ENCODE data around the gene FOSB. TPM values are rescaled to one million over a fixed set of nuclear protein-coding genes. Genes with fewer than 3 reads are reported as not detected.

Gene FOSB
- total RNA-seq, 1 experiment from 2014 or later = 1.7 TPM

- H3K4me2 ChIP-seq (ENCODE audit: insufficient read depth, insufficient read length, low read length) = peak overlapping the region; percentile 53
- H2BK120ac ChIP-seq (ENCODE audit: low read depth, low read length, poor library complexity, severe bottlenecking) = no peak overlapping the region
- no peak overlapping the region for H3K27ac ChIP-seq (ENCODE audit: insufficient read length, low read depth, low read length)
- H2BK5ac ChIP-seq (ENCODE audit: insufficient read length, low read length) = no peak overlapping the region
- no peak overlapping the region for H3K18ac ChIP-seq (ENCODE audit: insufficient read length, low read depth, low read length)
- H3K56ac ChIP-seq (ENCODE audit: insufficient read length, low read depth, low read length) = no peak overlapping the region
- H3K27me3 ChIP-seq (ENCODE audit: insufficient read depth, low read length) = no peaks in the 10 kb centered on the region; the same call in 1 of the 2 replicates
- no peak overlapping the region for H3K9ac ChIP-seq (ENCODE audit: extremely low read depth, insufficient read length, low read length)
- no peak overlapping the region for H3K4ac ChIP-seq (ENCODE audit: low read depth, low read length)
- no peak overlapping the region for H2BK12ac ChIP-seq (ENCODE audit: insufficient read length, low read depth, low read length)
- peak overlapping the region in 1 of 3 experiments; percentile 76; a peak in 2 of 7 replicates for H3K27ac Mint-ChIP-seq
- no peaks in the 10 kb centered on the region; a peak in 2 of 5 replicates for H3K9me3 Mint-ChIP-seq
- no peak overlapping the region for H2AFZ ChIP-seq (ENCODE audit: low read length)
- DNase-seq = no peak
- no peak overlapping the region for H2AK5ac ChIP-seq (ENCODE audit: insufficient read length, low read length)
- no peak overlapping the region for H2BK15ac ChIP-seq (ENCODE audit: low read depth, low read length)
- no peaks in the 10 kb centered on the region for H4K20me1 ChIP-seq (ENCODE audit: control insufficient read depth, insufficient read depth, insufficient read length)
- no peak overlapping the region for H3K23ac ChIP-seq (ENCODE audit: insufficient read length, low read depth, low read length)
- TF ChIP-seq, protein P1, sequence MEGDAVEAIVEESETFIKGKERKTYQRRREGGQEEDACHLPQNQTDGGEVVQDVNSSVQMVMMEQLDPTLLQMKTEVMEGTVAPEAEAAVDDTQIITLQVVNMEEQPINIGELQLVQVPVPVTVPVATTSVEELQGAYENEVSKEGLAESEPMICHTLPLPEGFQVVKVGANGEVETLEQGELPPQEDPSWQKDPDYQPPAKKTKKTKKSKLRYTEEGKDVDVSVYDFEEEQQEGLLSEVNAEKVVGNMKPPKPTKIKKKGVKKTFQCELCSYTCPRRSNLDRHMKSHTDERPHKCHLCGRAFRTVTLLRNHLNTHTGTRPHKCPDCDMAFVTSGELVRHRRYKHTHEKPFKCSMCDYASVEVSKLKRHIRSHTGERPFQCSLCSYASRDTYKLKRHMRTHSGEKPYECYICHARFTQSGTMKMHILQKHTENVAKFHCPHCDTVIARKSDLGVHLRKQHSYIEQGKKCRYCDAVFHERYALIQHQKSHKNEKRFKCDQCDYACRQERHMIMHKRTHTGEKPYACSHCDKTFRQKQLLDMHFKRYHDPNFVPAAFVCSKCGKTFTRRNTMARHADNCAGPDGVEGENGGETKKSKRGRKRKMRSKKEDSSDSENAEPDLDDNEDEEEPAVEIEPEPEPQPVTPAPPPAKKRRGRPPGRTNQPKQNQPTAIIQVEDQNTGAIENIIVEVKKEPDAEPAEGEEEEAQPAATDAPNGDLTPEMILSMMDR (conservative IDR thresholded peaks at IDR 0.05) = no peak
- peak overlapping the region; percentile 4 to 63; a peak in 4 of 5 replicates for H3K4me3 Mint-ChIP-seq
- H3T11ph ChIP-seq (ENCODE audit: low read length) = no peak overlapping the region
- no peak overlapping the region for H3K14ac ChIP-seq (ENCODE audit: insufficient read depth, low read length)
- no peak overlapping the region for H4K8ac ChIP-seq (replicated peaks; ENCODE audit: insufficient read length, low read depth, low read length)
- H3K4me1 Mint-ChIP-seq = peaks cover 31 to 51% of the 10 kb centered on the region in 2 experiments
- no peak overlapping the region for H4K91ac ChIP-seq (ENCODE audit: insufficient read length, low read depth, low read length)
- H3K9me3 ChIP-seq (ENCODE audit: control insufficient read depth, low read depth, low read length) = no peaks in the 10 kb centered on the region
- WGBS (ENCODE audit: extremely low coverage, insufficient read length, low lambda C conversion rate) = no CpG with 5 or more reads among the region's 8 CpGs
- H3K27me3 Mint-ChIP-seq (ENCODE audit: low read depth) = peaks cover 27% of the 10 kb centered on the region
- H3K36me3 Mint-ChIP-seq (ENCODE audit: insufficient read depth in 1 of 3, low read depth in 3 of 3) = peaks cover 0 to 4% (median 0%) of the 10 kb centered on the region in 3 experiments; a peak in 2 of 7 replicates
- H4K5ac ChIP-seq (ENCODE audit: insufficient read length, low read depth, low read length) = no peak overlapping the region
- H3K79me2 ChIP-seq (ENCODE audit: insufficient read depth, low read length) = no peaks in the 10 kb centered on the region
- peaks cover 4% of the 10 kb centered on the region; the same call in 1 of the 2 replicates for H3K4me1 ChIP-seq (ENCODE audit: insufficient read depth, low read length)
- H2BK20ac ChIP-seq (ENCODE audit: low read depth, low read length, poor library complexity, severe bottlenecking) = no peak overlapping the region
- no peaks in the 10 kb centered on the region for H3K79me1 ChIP-seq (ENCODE audit: insufficient read depth, low read depth, low read length, poor library complexity, severe bottlenecking)
- peaks cover 15% of the 10 kb centered on the region for H3K23me2 ChIP-seq (ENCODE audit: insufficient read length, low read depth, low read length, poor library complexity, severe bottlenecking)
These were observed 33.3 kb downstream of the FOSB start for GRCh38 chr19:45500918-45501729.

Measured in H9 (cell line).